ENCODE results near the gene LAIR2.

Gene LAIR2

GRCh38 chr19:54521022-54521859 is 18.6 kb downstream of the LAIR2 start:
- intact Hi-C loops (cut with DNase I), result no loop called here
- DNase-seq, result peak in 9 of 42 donors; percentile 10 to 32 (median 18)

DNA sequence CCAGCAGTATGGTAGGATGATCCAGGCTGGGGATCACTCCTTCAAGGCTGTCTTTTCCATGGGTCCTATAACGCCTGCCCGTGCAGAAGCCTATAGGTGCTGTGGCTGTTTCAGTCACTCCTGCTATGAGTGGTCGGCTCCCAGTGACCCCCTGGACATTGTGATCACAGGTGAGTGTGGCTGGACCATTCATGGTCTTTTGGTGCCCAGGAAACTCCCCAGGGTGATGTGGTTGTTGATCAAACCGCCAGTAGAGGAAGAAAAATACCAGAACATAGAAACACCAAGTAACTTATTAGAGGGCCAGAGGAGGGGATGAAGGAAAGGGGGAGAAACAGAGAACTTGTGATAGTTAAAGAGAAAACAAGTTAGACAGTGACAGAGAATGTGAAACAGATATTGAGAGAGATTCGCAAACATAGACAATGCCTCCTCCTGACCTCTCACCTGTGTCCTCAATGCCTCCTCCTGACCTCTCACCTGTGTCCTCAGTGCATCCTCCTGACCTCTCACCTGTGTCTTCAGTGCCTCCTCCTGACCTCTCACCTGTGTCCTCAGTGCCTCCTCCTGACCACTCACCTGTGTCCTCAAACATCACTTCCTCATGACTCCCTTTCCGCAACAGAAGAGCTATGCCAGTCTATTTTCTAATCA is 19.4 kb downstream of the LAIR2 start:
- intact Hi-C loops (cut with DNase I), result no loop called here
- DNase-seq, result no peak

DNA sequence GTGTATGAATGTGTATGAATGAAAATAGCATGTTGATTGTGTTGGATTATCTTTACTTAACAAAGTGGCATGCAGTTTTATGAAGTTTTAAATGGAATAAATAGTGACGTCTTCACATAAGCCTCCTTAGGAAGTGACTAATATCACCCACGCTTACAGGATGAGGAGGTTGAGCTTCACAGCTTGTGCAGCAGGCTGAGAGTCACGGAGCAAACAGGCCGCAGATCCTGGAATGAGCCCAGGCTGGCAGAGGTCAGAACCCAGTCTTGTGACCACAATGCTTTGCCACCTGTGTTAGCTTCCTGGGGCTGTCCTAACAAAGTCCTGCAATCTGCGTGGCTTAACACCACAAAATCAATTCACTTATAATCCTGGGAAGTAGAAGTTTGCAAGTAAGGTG is 20.8 kb downstream of the LAIR2 start:
- peak in 37 of 42 donors; percentile 17 to 82 (median 47) for DNase-seq
- intact Hi-C loops (cut with DNase I), result no loop called here

- intact Hi-C loops (cut with DNase I), result no loop called here
- no peak for DNase-seq
These were observed 23.0 kb downstream of the LAIR2 start for GRCh38 chr19:54525636-54526035.

DNA sequence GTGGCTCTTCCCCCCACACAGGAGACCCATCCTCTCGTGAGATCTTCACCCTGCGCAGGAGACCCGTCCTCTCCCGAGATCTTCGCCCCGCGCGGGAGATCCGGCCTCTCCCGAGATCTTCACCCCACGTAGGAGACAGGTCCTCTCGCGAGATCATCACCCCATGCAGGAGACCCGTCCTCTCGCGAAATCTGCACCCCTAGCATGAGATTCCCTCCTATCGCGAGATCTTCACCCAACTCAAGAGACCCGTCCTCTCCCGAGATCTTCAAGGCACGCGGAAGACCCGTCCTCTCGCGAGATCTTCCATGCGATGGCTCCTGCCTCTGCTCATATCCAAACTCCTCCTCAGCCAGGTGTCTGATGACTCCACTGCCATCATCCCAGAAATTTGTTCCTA is 24.3 kb downstream of the LAIR2 start:
- no peak for DNase-seq
- intact Hi-C loops (cut with DNase I), result no loop called here

GRCh38 chr19:54530866-54531265 is 28.2 kb downstream of the LAIR2 start:
- intact Hi-C loops (cut with DNase I), result no loop called here
- no peak for DNase-seq

DNA sequence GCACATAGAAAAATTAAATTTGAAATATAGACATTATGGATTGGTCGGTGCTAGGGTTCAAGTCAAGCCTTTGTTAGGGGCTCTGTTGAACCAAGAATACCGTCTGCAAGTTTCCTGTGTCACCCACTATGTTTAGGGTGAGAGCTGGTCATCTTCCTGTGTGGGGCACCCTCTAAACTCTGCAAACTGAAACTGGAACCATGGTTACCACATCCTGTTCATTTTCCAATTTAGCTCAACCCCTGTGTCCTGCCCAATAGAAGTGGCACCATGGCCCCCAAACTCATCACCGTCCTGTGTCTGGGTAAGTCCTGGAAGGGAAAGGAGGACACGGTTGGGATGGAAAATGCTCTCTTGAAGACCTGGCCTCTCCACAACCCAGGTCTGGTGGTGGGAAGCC is 29.9 kb downstream of the LAIR2 start:
- peak in 4 of 42 donors; percentile 1 to 21 (median 12) for DNase-seq
- intact Hi-C loops (cut with DNase I), result no loop called here

DNA sequence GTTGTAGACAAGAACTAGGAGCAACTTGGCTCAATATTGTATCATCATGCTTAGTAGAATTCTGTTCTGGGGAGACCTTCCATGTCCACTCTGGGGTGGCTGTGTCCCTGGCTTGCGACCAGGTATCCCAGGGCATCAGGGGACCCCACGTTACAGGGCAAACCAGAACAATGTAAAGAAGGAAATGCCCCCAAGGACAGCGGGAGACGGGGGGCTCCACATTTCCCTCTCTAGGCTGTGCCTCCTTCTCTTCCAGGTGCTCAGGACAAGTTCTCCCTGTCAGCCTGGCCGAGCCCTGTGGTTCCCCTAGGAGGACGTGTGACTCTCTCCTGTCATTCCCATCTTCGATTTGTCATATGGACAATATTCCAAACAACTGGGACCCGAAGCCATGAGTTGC is 30.8 kb downstream of the LAIR2 start:
- intact Hi-C loops (cut with DNase I), result no loop called here
- DNase-seq, result no peak

GRCh38 chr19:54534156-54534555 is 31.5 kb downstream of the LAIR2 start:
- no peak for DNase-seq
- intact Hi-C loops (cut with DNase I), result no loop called here

DNA sequence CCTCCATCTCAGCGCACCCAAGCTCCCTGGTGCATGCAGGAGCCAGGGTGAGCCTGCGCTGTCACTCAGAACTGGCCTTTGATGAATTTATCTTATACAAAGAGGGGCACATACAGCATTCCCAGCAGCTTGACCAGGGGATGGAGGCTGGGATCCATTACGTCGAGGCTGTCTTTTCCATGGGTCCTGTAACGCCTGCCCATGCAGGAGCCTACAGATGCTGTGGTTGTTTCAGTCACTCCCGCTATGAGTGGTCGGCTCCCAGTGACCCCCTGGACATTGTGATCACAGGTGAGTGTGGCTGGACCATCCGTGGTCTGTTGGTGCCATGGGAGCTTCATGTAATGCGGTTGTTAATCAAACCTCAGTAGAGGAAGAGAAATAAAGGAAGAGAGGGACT is 33.0 kb downstream of the LAIR2 start:
- intact Hi-C loops (cut with DNase I), result no loop called here
- no peak for DNase-seq

- DNase-seq, result no peak
- intact Hi-C loops (cut with DNase I), result no loop called here
These were observed 34.3 kb downstream of the LAIR2 start for GRCh38 chr19:54536956-54537355.

GRCh38 chr19:54541712-54542111 is 39.1 kb downstream of the LAIR2 start:
- DNase-seq, result no peak
- intact Hi-C loops (cut with DNase I), result no loop called here

- peak in 1 of 42 donors; percentile 27 for DNase-seq
- intact Hi-C loops (cut with DNase I), result no loop called here
These were observed 46.2 kb downstream of the LAIR2 start for GRCh38 chr19:54548806-54549205.

DNA sequence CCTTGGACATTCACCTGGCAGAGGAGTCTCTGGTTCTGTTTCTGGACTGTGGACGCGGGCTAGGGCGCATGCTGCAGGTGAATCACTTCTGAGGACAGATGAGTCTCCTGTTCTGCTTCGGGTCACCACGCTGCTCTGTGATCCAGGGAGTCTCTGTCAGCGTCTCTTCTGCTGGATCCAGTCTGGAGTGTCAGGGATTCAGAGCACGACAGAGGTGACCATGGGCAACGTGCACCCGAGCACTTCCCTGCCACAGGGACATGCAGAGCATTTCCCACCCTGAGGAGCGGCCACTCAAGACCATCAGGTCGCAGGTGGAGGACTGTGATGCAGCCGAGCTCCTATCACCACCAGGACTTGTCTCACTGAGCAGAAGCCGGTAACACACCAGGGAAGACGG is 46.6 kb downstream of the LAIR2 start:
- intact Hi-C loops (cut with DNase I), result no loop called here

DNA sequence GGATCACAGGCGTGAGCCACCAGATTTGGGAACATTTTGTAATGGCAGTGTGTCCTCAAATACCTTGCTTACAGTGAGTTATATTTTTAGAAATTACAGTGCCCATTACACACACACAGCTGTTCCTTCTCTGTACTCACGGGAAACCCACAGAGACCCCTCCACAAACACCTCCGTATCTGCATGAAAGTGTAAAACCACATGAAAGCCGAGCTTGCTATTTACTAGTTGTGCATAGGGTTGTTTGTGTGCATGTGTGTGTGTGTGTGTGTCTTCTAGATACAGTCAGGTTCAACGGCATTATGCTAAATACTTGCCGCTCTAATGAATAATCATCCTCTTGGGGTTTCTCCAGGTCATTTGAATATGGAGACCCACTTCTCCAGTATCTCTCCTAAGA is 48.7 kb downstream of the LAIR2 start:
- intact Hi-C loops (cut with DNase I), result no loop called here
- no peak for DNase-seq

More for the DNA sequence above, 46.6 kb downstream of the LAIR2 start:
- peak in 1 of 42 donors; percentile 20 for DNase-seq

GRCh38 chr19:54551950-54552912 is 49.6 kb downstream of the LAIR2 start:
- intact Hi-C loops (cut with DNase I), result no loop called here
- peak in 37 of 42 donors; percentile 12 to 68 (median 39) for DNase-seq

- intact Hi-C loops (cut with DNase I), result no loop called here
- peak in 1 of 42 donors; percentile 23 for DNase-seq
These were observed 50.3 kb downstream of the LAIR2 start for GRCh38 chr19:54552913-54553310.

- DNase-seq, result no peak
- intact Hi-C loops (cut with DNase I), result no loop called here
These were observed 51.4 kb downstream of the LAIR2 start for GRCh38 chr19:54554006-54554405.

DNA sequence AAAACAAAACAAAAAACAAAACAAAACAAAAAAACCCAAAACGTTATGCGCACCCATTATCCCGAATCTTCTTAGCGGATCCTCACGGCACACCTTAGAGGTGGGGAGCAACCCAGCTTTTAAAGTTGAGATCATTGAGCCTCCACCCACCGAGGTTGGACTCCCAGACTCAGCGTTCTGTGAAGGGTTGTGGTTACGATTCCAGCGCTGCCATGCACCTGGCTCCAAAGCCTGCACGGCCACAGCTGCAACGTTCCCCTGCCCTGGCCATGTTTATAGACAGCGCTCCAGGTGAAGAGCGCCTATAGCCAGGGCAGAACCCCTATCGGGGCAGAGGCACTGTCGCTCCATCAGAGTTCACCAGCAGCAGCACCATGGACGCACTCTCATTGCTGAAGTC is 52.3 kb downstream of the LAIR2 start:
- no peak for DNase-seq
- intact Hi-C loops (cut with DNase I), result no loop called here

DNA sequence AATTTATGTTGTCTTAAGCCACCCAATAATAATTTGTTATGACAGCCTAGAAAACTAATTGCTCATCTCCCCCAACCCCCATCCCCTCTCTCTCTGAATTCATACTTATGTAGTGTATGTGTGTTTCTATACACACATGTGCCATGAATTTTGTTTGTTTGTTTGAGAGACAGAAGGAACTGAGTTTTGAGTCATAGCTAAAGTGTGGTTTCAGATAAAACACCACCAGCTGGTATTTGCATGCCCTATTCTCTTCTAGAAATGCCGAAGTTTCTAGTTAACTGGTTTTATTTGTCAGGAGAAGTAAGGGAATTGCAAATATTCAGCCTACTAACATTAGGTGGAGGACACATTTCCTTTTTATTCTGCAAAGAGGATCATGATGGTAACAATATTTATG is 53.6 kb downstream of the LAIR2 start:
- no peak for DNase-seq
- intact Hi-C loops (cut with DNase I), result no loop called here
